ENCODE results near the gene SIRPG. TPM values are rescaled to one million over a fixed set of nuclear protein-coding genes. Genes with fewer than 3 reads are reported as not detected.
"Not testable (repeated sequence)": the region's sequence is repeated elsewhere in the genome, so short reads cannot be mapped to it uniquely, and the experiment has no call there.

Gene SIRPG
- total RNA-seq: not detected
- polyA plus RNA-seq (2013, experiment 1 of 2): not detected
- not detected for polyA plus RNA-seq (2013, experiment 2 of 2)
- long read RNA-seq, experiment 1: 0 reads
- long read RNA-seq, experiment 2: 0 reads
- long read RNA-seq, experiment 3: 0 reads
- long read RNA-seq, experiment 4: 0 reads

DNA sequence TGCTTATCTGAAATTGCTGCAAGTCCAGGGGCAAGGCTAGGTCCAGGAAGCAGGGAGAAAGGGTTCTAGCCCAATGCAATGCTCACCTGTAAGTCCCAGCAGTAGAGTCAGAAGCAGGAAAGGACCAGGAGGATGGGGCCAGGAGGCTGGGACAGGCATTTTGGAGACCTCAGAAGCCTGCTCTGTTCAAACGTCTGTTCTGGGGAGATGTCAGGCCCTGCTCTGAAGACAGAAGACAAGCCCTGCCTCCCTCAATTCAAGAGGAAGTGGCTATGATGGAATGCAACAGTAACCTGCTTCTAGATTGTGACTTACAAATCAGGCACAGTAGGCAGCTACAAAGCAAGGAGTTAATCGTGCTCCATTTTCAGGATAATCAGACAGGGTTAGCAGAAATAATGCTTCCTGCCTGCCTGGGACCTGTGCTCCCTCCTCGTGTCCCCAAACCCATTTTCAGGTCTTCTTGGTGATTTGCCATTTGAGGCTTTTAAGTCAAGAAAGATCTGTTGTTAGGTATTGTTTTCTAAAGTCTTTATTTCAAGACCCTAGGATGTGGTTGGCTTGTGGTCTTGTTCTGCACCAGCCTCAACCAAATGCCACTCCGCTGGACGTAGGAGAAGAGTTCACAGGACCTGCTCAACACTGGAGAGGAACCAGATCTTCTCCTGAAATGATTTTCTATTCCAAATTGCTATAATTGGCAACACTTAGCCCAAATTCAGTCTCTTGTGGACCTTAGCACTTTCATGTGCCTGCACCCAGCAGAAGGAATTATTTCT, at the start of gene SIRPG:
Gene SIRPG (minus strand): TSS at position 224 of the 779 bp plus-strand sequence. CDS start 65 bp downstream, at position 159.
- no peak within 1 kb of the TSS for H3K4me3 Mint-ChIP-seq
- TF ChIP-seq, protein P1, sequence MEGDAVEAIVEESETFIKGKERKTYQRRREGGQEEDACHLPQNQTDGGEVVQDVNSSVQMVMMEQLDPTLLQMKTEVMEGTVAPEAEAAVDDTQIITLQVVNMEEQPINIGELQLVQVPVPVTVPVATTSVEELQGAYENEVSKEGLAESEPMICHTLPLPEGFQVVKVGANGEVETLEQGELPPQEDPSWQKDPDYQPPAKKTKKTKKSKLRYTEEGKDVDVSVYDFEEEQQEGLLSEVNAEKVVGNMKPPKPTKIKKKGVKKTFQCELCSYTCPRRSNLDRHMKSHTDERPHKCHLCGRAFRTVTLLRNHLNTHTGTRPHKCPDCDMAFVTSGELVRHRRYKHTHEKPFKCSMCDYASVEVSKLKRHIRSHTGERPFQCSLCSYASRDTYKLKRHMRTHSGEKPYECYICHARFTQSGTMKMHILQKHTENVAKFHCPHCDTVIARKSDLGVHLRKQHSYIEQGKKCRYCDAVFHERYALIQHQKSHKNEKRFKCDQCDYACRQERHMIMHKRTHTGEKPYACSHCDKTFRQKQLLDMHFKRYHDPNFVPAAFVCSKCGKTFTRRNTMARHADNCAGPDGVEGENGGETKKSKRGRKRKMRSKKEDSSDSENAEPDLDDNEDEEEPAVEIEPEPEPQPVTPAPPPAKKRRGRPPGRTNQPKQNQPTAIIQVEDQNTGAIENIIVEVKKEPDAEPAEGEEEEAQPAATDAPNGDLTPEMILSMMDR (conservative IDR thresholded peaks at IDR 0.05): no peak
- H3K9me3 Mint-ChIP-seq: no peaks in the 10 kb centered on the region

GRCh38 chr20:1706887-1707286, 49.3 kb upstream of the SIRPG start:
- not testable (repeated sequence) for H3K36me3 Mint-ChIP-seq (ENCODE audit: low read depth); H3K36me3 ChIP-seq (ENCODE audit: control insufficient read depth, insufficient read depth, low read length); H3K27me3 ChIP-seq (ENCODE audit: control insufficient read depth, insufficient read depth, low read length, poor library complexity, severe bottlenecking); H3K27me3 Mint-ChIP-seq (ENCODE audit: insufficient read depth); H3K9me3 ChIP-seq (ENCODE audit: control insufficient read depth, low read length); H3K4me1 Mint-ChIP-seq; DNase-seq; H3K9me3 Mint-ChIP-seq; H3K27ac Mint-ChIP-seq; H3K4me1 ChIP-seq (ENCODE audit: control insufficient read depth, insufficient read depth, low read length); H3K4me3 ChIP-seq (ENCODE audit: low read length); H3K27ac ChIP-seq (ENCODE audit: low read depth, low read length); H3K9ac ChIP-seq (ENCODE audit: extremely low read depth, low read length, poor library complexity, severe bottlenecking); H3K4me3 Mint-ChIP-seq
- 82 to 93% methylated on average over 3 to 13 of the region's 13 CpGs for WGBS, 2 experiments (ENCODE audit: insufficient coverage in 1 of 2, insufficient read length in 1 of 2)

More for the DNA sequence above, at the start of gene SIRPG:
- Mint-ChIP-seq H3K27me3 (ENCODE audit: insufficient read depth) (no peaks in the 10 kb centered on the region), H3K27ac (no peak within 1 kb of the TSS), H3K36me3 (ENCODE audit: low read depth) (no peaks in the 10 kb centered on the region), H3K4me1 (no peaks in the 10 kb centered on the region)
- Histone ChIP-seq H3K36me3 (ENCODE audit: control insufficient read depth, insufficient read depth, low read length) (no peaks in the 10 kb centered on the region), H3K9me3 (ENCODE audit: control insufficient read depth, low read length) (no peaks in the 10 kb centered on the region), H3K4me3 (ENCODE audit: low read length) (no peak within 1 kb of the TSS), H3K9ac (ENCODE audit: extremely low read depth, low read length, poor library complexity, severe bottlenecking) (no peak within 1 kb of the TSS), H3K27me3 (ENCODE audit: control insufficient read depth, insufficient read depth, low read length, poor library complexity, severe bottlenecking) (no peaks in the 10 kb centered on the region), H3K27ac (ENCODE audit: low read depth, low read length) (no peak within 1 kb of the TSS), H3K4me1 (ENCODE audit: control insufficient read depth, insufficient read depth, low read length) (no peaks in the 10 kb centered on the region)
- DNase-seq: no peak
- WGBS, 2 experiments (ENCODE audit: insufficient coverage in 1 of 2, insufficient read length in 1 of 2): 89 to 90% methylated on average over 4 to 5 of the region's 5 CpGs

- no peak overlapping the region for H3K9ac ChIP-seq (ENCODE audit: extremely low read depth, low read length, poor library complexity, severe bottlenecking)
- H3K27ac ChIP-seq (ENCODE audit: low read depth, low read length): no peak overlapping the region
- no peaks in the 10 kb centered on the region for H3K36me3 Mint-ChIP-seq (ENCODE audit: low read depth)
- no peak overlapping the region for H3K4me3 ChIP-seq (ENCODE audit: low read length)
- no peaks in the 10 kb centered on the region for H3K9me3 ChIP-seq (ENCODE audit: control insufficient read depth, low read length)
- H3K4me1 Mint-ChIP-seq: no peaks in the 10 kb centered on the region
- no peak for DNase-seq
- H3K27ac Mint-ChIP-seq: no peak overlapping the region
- no peaks in the 10 kb centered on the region for H3K4me1 ChIP-seq (ENCODE audit: control insufficient read depth, insufficient read depth, low read length)
- H3K27me3 Mint-ChIP-seq (ENCODE audit: insufficient read depth): peaks cover 1% of the 10 kb centered on the region
- 80% methylated on average over 1 of the region's 1 CpG; no CpG with 5 or more reads in 1 of the 2 experiments for WGBS, 2 experiments (ENCODE audit: insufficient coverage in 1 of 2, insufficient read length in 1 of 2)
- no peaks in the 10 kb centered on the region for H3K27me3 ChIP-seq (ENCODE audit: control insufficient read depth, insufficient read depth, low read length, poor library complexity, severe bottlenecking)
- no peaks in the 10 kb centered on the region for H3K9me3 Mint-ChIP-seq
- H3K4me3 Mint-ChIP-seq: no peak overlapping the region
- H3K36me3 ChIP-seq (ENCODE audit: control insufficient read depth, insufficient read depth, low read length): no peaks in the 10 kb centered on the region
- TF ChIP-seq, protein P1 (conservative IDR thresholded peaks at IDR 0.05): no peak
These were observed 48.5 kb upstream of the SIRPG start for GRCh38 chr20:1706079-1706478.

All from endodermal cell (in vitro differentiated cells).